ENCODE results near the gene BABAM1.
A peak's percentile ranks its signal among the peaks of the same experiment; 100 is the strongest.

The BABAM1 gene

DNA sequence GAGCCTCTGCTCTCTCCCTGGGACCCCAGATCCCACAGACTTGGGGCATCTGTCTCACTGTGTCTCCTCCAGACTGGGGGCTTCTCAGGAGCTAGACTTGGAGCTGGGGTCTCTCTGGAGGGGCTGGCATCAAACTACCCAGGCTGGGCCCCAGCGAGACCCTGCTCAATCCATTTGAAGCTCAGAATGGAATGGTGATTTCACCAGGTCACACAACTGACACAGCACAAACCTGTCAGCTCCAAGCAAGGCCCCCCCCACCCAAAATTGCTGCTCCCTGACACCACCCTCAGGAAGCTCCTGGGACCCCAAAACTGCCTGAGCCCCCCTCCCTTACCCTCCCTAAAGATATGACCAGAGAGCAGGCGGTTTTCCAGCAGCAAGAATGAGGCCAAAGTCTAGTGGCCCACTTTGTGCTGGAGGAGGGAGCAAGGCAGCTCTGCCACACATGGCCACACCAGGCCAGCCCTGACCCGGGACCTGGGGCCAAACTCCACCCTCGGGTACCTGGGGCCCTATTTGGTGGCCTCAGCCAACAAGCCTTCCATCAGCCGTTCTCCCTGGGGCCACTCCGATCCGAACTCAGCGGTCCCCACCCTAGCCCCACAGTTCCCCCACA is 23.9 kb upstream of the BABAM1 start:
- Histone ChIP-seq H3K9me3 (ENCODE audit: control insufficient read depth, low read length) (no peaks in the 10 kb centered on the region), H3K27ac (peak overlapping the region; percentile 87), H3K36me3 (ENCODE audit: control insufficient read depth, insufficient read depth, low read length) (no peaks in the 10 kb centered on the region), H2AFZ (no peak overlapping the region), H3K79me2 (peaks cover 15% of the 10 kb centered on the region), H3K27me3 (ENCODE audit: control insufficient read depth, insufficient read depth, low read length) (no peaks in the 10 kb centered on the region), H3K4me2 (ENCODE audit: low read length) (peak overlapping the region; percentile 88), H3K9ac (no peak overlapping the region), H3K4me1 (peaks cover 18% of the 10 kb centered on the region), H3K4me3 (ENCODE audit: low read depth, low read length) (peak overlapping the region; percentile 90)
- TF ChIP-seq, protein P1, sequence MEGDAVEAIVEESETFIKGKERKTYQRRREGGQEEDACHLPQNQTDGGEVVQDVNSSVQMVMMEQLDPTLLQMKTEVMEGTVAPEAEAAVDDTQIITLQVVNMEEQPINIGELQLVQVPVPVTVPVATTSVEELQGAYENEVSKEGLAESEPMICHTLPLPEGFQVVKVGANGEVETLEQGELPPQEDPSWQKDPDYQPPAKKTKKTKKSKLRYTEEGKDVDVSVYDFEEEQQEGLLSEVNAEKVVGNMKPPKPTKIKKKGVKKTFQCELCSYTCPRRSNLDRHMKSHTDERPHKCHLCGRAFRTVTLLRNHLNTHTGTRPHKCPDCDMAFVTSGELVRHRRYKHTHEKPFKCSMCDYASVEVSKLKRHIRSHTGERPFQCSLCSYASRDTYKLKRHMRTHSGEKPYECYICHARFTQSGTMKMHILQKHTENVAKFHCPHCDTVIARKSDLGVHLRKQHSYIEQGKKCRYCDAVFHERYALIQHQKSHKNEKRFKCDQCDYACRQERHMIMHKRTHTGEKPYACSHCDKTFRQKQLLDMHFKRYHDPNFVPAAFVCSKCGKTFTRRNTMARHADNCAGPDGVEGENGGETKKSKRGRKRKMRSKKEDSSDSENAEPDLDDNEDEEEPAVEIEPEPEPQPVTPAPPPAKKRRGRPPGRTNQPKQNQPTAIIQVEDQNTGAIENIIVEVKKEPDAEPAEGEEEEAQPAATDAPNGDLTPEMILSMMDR (IDR thresholded peaks at IDR 0.05), result no peak

DNA sequence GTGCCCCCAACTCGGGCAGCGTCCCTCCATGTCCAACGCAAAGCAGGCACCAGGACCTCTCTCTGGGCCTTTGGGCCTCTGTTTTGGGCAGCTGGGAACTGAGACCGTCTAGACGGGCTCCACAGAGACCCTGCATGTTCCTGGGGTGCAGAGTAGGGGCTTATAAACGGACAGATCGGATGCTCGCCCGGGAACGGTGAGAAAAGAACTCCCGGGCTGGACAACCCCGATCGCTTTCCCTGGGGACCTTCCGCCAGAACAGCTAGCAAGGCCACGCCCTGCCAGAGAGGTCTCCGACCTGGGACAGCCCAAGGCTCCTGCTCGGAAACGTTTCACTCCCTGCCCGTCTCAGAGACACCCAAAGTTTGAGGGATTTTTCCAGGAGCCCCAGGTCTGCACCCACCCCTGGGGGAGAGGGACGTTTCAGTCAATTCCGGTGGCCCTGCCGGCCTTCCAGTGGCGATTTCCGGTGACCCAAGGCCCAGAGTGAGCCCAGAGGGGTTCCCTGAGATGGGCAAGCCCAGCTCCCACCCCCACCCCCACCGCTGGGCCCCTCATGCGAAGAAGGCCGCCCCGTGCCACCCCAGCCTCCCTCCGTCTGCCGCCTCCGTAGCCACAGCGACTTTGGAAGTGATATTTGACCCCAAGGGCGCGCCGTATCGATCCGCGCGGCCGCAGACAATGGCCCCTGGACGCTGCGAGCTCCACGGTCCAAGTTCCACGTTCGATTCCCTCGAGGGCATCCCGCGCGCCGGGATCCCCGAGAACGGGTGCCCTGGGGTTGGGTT is 23.2 kb upstream of the BABAM1 start:
- Histone ChIP-seq H3K4me1 (peaks cover 20% of the 10 kb centered on the region), H2AFZ (peak overlapping the region; percentile 67), H3K36me3 (ENCODE audit: control insufficient read depth, insufficient read depth, low read length) (no peaks in the 10 kb centered on the region), H3K9ac (peak overlapping the region; percentile 93), H3K9me3 (ENCODE audit: control insufficient read depth, low read length) (no peaks in the 10 kb centered on the region), H3K4me3 (ENCODE audit: low read depth, low read length) (peak overlapping the region; percentile 90), H3K27ac (peak overlapping the region; percentile 87), H3K79me2 (peaks cover 15% of the 10 kb centered on the region), H3K4me2 (ENCODE audit: low read length) (peak overlapping the region; percentile 88), H3K27me3 (ENCODE audit: control insufficient read depth, insufficient read depth, low read length) (no peaks in the 10 kb centered on the region)
- TF ChIP-seq, protein P1 (IDR thresholded peaks at IDR 0.05), result no peak

DNA sequence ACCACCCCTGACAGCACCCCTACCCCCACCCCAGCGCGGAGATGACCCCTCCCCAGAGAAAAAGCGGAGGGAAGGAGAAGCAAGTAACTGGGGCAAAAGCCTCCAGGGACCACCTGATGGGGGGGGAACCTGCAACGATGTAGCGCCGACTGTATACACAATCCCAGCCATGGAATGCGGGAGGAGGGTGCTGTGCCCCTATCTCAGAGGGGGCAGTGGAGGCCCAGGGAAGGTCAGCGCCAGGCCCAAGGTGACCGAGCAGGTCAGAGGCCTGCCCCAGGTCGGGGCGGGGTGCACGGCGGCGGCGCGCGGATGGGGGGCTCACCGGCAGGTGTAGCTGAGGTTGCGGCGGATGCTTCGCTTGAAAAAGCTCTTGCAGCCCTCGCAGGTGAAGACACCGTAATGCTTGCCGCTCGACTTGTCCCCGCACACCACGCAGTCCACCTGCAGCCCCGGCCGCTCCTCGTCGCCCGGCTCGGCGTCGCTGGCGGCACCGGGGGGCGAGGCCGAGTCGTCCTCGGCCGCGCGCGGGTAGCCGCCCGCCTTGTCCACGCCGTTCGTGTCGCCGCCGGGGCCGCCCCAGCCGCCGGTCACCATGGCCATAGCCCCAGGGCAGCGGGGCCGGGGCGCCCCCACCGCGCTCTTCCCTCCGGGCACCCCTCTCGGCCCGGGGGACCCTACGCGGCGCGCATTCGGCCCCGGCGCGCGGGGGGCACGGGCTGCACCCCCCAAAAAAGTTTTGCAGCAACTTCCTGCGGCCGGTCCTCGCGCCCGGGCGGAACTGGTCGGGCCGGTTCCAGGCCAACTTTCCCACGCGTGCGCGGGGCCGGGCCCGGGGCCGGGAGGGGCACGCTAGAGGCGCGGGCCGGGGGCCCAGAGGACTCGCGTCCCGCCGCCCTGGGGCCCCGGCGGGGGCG is 22.4 kb upstream of the BABAM1 start:
- H3K79me2 ChIP-seq, result peaks cover 15% of the 10 kb centered on the region
- peak overlapping the region; percentile 90 for H3K4me3 ChIP-seq (ENCODE audit: low read depth, low read length)
- H3K4me1 ChIP-seq, result peaks cover 20% of the 10 kb centered on the region
- TF ChIP-seq, protein P1 (IDR thresholded peaks at IDR 0.05), result no peak
- no peaks in the 10 kb centered on the region for H3K36me3 ChIP-seq (ENCODE audit: control insufficient read depth, insufficient read depth, low read length)
- no peaks in the 10 kb centered on the region for H3K9me3 ChIP-seq (ENCODE audit: control insufficient read depth, low read length)
- peak overlapping the region; percentile 88 for H3K4me2 ChIP-seq (ENCODE audit: low read length)
- H3K27ac ChIP-seq, result peak overlapping the region; percentile 87
- H2AFZ ChIP-seq, result peak overlapping the region; percentile 67
- H3K9ac ChIP-seq, result peak overlapping the region; percentile 93
- H3K27me3 ChIP-seq (ENCODE audit: control insufficient read depth, insufficient read depth, low read length), result no peaks in the 10 kb centered on the region

DNA sequence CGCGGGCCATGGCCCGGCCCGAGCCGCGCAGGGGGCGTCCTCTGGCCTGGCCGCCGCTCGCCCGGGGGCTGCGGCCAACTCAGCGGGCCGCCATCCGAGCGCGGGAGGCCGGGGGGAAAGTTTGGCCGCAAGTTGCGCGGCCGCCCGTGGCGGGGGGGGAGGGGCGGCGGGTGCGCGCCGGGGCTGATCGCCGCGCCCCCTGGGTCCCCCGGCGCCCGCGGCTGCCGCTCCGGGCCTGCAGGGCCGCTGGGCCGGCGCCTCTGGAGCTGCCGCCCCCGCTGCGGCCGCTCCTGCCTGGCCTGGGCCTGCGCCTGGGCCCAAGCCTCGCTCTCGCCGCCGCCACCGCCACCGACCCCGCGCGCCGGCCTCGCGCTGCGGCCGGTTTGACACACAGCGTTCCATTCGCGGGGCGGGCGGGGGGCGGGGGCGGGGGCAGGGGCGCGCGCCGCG is 21.7 kb upstream of the BABAM1 start, which contains the start of gene NR2F6:
Gene NR2F6 (minus strand): TSS at position 385 of the 450 bp plus-strand sequence. CDS start 699 bp downstream, outside the sequence.
- H3K4me1 ChIP-seq, result peaks cover 20% of the 10 kb centered on the region
- H3K4me2 ChIP-seq (ENCODE audit: low read length), result peak within 1 kb of the TSS; percentile 97
- H3K4me3 ChIP-seq (ENCODE audit: low read depth, low read length), result peak within 1 kb of the TSS; percentile 90
- H3K9ac ChIP-seq, result peak within 1 kb of the TSS; percentile 93
- H3K27ac ChIP-seq, result peak within 1 kb of the TSS; percentile 87
- H2AFZ ChIP-seq, result peak within 1 kb of the TSS; percentile 94
- H3K79me2 ChIP-seq, result peaks cover 15% of the 10 kb centered on the region
- H3K9me3 ChIP-seq (ENCODE audit: control insufficient read depth, low read length), result no peaks in the 10 kb centered on the region
- TF ChIP-seq, protein P1 (IDR thresholded peaks at IDR 0.05), result no peak
- no peaks in the 10 kb centered on the region for H3K27me3 ChIP-seq (ENCODE audit: control insufficient read depth, insufficient read depth, low read length)
- no peaks in the 10 kb centered on the region for H3K36me3 ChIP-seq (ENCODE audit: control insufficient read depth, insufficient read depth, low read length)
